OCI-LY1 (cell line): ENCODE data around the gene CBY1.
A peak's percentile ranks its signal among the peaks of the same experiment; 100 is the strongest.

ENCODE experiments used
- H2AFZ ChIP-seq: fragments of 200-600 bp; sonication (generic), shearing (Covaris generic); 2 replicates; pipeline ENCODE4 v1.6.0; 2014; ENCODE audit warnings: antibody characterized with exemption, mild to moderate bottlenecking, low read length
- H3F3A ChIP-seq: fragments of 200-600 bp; sonication (generic), shearing (Covaris generic); 2 replicates; pipeline ENCODE4 v1.6.0; 2014; ENCODE audit warnings: mild to moderate bottlenecking, antibody characterized with exemption, low read length, moderate library complexity; ENCODE audit not compliant: insufficient read depth
- H3K27ac ChIP-seq: fragments of 200-600 bp; sonication (generic); 2 replicates; pipeline ENCODE4 v1.5.1; 2014; ENCODE audit warnings: low read length, mixed run types, mild to moderate bottlenecking, low read depth; ENCODE audit not compliant: poor library complexity, severe bottlenecking
- H3K27me3 ChIP-seq: fragments of 200-600 bp; sonication (generic); 2 replicates; pipeline ENCODE4 v1.6.0; 2014; ENCODE audit warnings: antibody characterized with exemption, mild to moderate bottlenecking, low read length, moderate library complexity; ENCODE audit not compliant: insufficient read depth
- H3K36me3 ChIP-seq: fragments of 200-600 bp; sonication (generic); 2 replicates; pipeline ENCODE4 v1.6.1; 2014; ENCODE audit warnings: mild to moderate bottlenecking, antibody characterized with exemption, low read length, moderate library complexity, mixed read lengths; ENCODE audit not compliant: insufficient read depth
- H3K4me1 ChIP-seq: fragments of 200-600 bp; sonication (generic); 2 replicates; pipeline ENCODE4 v1.5.1; 2014; ENCODE audit warnings: mild to moderate bottlenecking, low read length, moderate library complexity; ENCODE audit not compliant: insufficient read depth, severe bottlenecking
- H3K4me2 ChIP-seq: fragments of 200-600 bp; sonication (generic), shearing (Covaris generic); 2 replicates; pipeline ENCODE4 v1.6.1; 2014; ENCODE audit warnings: low read length
- H3K4me3 ChIP-seq: fragments of 200-600 bp; sonication (generic); 2 replicates; pipeline ENCODE4 v1.5.1; 2014; ENCODE audit warnings: low read length, low read depth, mild to moderate bottlenecking, mixed read lengths; ENCODE audit not compliant: poor library complexity, severe bottlenecking
- H3K79me2 ChIP-seq: fragments of 200-600 bp; shearing (Covaris generic); 2 replicates; pipeline ENCODE4 v1.6.1; 2016; ENCODE audit warnings: mixed run types, low read length, mixed read lengths; ENCODE audit not compliant: insufficient read depth
- H3K9ac ChIP-seq: fragments of 200-600 bp; sonication (generic), shearing (Covaris generic); 2 replicates; pipeline ENCODE4 v1.6.1; 2014; ENCODE audit warnings: mild to moderate bottlenecking, low read length, mixed read lengths
- H3K9me2 ChIP-seq: fragments of 200-600 bp; sonication (generic), shearing (Covaris generic); 2 replicates; pipeline ENCODE4 v1.6.1; 2014; ENCODE audit warnings: low read depth, mild to moderate bottlenecking, low read length, mixed read lengths
- H3K9me3 ChIP-seq: fragments of 200-600 bp; shearing (Covaris generic); 2 replicates; pipeline ENCODE4 v1.6.1; 2014; ENCODE audit warnings: low read length, mixed read lengths
- H4K20me1 ChIP-seq: fragments of 200-600 bp; sonication (generic), shearing (Covaris generic); 2 replicates; pipeline ENCODE4 v1.6.0; 2016; ENCODE audit warnings: mild to moderate bottlenecking, low read length; ENCODE audit not compliant: insufficient read depth
- CTCF ChIP-seq: fragments of 200-600 bp; sonication (generic), shearing (Covaris generic); IDR thresholded peaks from 2 replicates; pipeline ENCODE4 v1.5.1; 2017; ENCODE audit warnings: mild to moderate bottlenecking, antibody characterized with exemption, low read length, moderate library complexity, mixed read lengths
- EZH2 ChIP-seq: fragments of 200-600 bp; sonication (generic), shearing (Covaris generic); IDR thresholded peaks from 2 replicates; pipeline ENCODE4 v1.8.0; 2017; ENCODE audit warnings: borderline replicate concordance, mixed run types, mild to moderate bottlenecking, antibody characterized with exemption, low read length, moderate library complexity, mixed read lengths

The CBY1 gene

DNA sequence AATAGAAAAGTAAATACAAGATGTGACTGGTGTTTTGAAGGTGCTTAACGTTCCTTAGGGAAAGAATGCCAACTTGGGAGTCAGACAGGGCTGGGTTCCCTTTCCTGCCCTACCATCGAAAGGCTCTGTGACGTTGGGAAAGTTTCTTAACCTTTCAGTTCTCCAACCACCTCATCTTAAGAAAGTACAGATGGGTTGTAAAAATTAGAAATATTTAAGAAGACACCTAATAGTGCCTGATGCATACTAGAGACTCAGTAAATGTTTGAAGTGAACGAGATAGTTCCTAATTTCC lies 50.4 kb downstream of the CBY1 start:
- no peaks in the 10 kb centered on the region for H3K9me3 ChIP-seq
- no peak overlapping the region for H2AFZ ChIP-seq
- peak overlapping the region; percentile 25 for H3K27ac ChIP-seq
- peaks cover 55% of the 10 kb centered on the region for H3K4me1 ChIP-seq
- peak overlapping the region; percentile 97 for H3K4me2 ChIP-seq
- peak overlapping the region; percentile 91 for H3K9ac ChIP-seq
- H3K36me3 ChIP-seq, result peaks cover 16% of the 10 kb centered on the region; the same call in 1 of the 2 replicates
- H3F3A ChIP-seq, result no peaks in the 10 kb centered on the region
- H3K27me3 ChIP-seq, result no peaks in the 10 kb centered on the region
- H3K4me3 ChIP-seq, result peak overlapping the region; percentile 98
- TF ChIP-seq CTCF, result no peak
- no peak for TF ChIP-seq EZH2
- H4K20me1 ChIP-seq, result 0 out of 2 replicates have a peak, but pooled peaks cover 5% of the 10 kb centered on the region
- H3K79me2 ChIP-seq, result peaks cover 48% of the 10 kb centered on the region
- no peaks in the 10 kb centered on the region for H3K9me2 ChIP-seq

- Histone ChIP-seq H3K79me2 (peaks cover 53% of the 10 kb centered on the region), H3F3A (no peaks in the 10 kb centered on the region), H2AFZ (no peak overlapping the region), H3K9me2 (no peaks in the 10 kb centered on the region), H3K27me3 (no peaks in the 10 kb centered on the region), H3K4me1 (peaks cover 53% of the 10 kb centered on the region), H4K20me1 (0 out of 2 replicates have a peak, but pooled peaks cover 5% of the 10 kb centered on the region), H3K9me3 (no peaks in the 10 kb centered on the region), H3K4me2 (peak overlapping the region; percentile 97), H3K9ac (peak overlapping the region; percentile 91), H3K36me3 (peaks cover 21% of the 10 kb centered on the region; the same call in 1 of the 2 replicates), H3K4me3 (peak overlapping the region; percentile 98), H3K27ac (peak overlapping the region; percentile 25)
- no peak for TF ChIP-seq CTCF
- no peak for TF ChIP-seq EZH2
These were observed 50.9 kb downstream of the CBY1 start for GRCh38 chr22:38707346-38707745.

GRCh38 chr22:38707984-38708383 lies 51.5 kb downstream of the CBY1 start:
- H4K20me1 ChIP-seq, result 0 out of 2 replicates have a peak, but pooled peaks cover 5% of the 10 kb centered on the region
- H3K4me3 ChIP-seq, result peak overlapping the region; percentile 98
- H3F3A ChIP-seq, result no peaks in the 10 kb centered on the region
- no peak overlapping the region for H2AFZ ChIP-seq
- no peak overlapping the region for H3K9ac ChIP-seq
- H3K27me3 ChIP-seq, result no peaks in the 10 kb centered on the region
- no peaks in the 10 kb centered on the region for H3K9me3 ChIP-seq
- H3K27ac ChIP-seq, result no peak overlapping the region
- H3K36me3 ChIP-seq, result peaks cover 28% of the 10 kb centered on the region; the same call in 1 of the 2 replicates
- TF ChIP-seq EZH2, result no peak
- no peak for TF ChIP-seq CTCF
- H3K4me1 ChIP-seq, result peaks cover 53% of the 10 kb centered on the region
- H3K9me2 ChIP-seq, result no peaks in the 10 kb centered on the region
- peak overlapping the region; percentile 97 for H3K4me2 ChIP-seq
- H3K79me2 ChIP-seq, result peaks cover 59% of the 10 kb centered on the region
